ENCODE results near the gene KANSL1.
A peak's percentile ranks its signal among the peaks of the same experiment; 100 is the strongest.

The KANSL1 gene

GRCh38 chr17:46129302-46129701 lies 63.9 kb downstream of the KANSL1 start:
- Histone ChIP-seq H3K27me3 (ENCODE audit: insufficient read depth, poor library complexity, severe bottlenecking) (no peaks in the 10 kb centered on the region), H3K36me3 (ENCODE audit: low read depth) (peaks cover 13% of the 10 kb centered on the region), H3K4me3 (ENCODE audit: severe bottlenecking) (no peak overlapping the region), H3K27ac (ENCODE audit: poor library complexity, severe bottlenecking) (no peak overlapping the region), H3K9me3 (ENCODE audit: severe bottlenecking) (no peaks in the 10 kb centered on the region), H3K4me1 (ENCODE audit: insufficient read depth, poor library complexity, severe bottlenecking) (peaks cover 10% of the 10 kb centered on the region)
- no peak for DNase-seq (ENCODE audit: low spot score)
- TF ChIP-seq CTCF (IDR thresholded peaks at IDR 0.05; ENCODE audit: poor library complexity, severe bottlenecking): no peak
- ATAC-seq (ENCODE audit: low read depth): no peak

GRCh38 chr17:46128453-46128852 lies 64.8 kb downstream of the KANSL1 start:
- H3K27me3 ChIP-seq (ENCODE audit: insufficient read depth, poor library complexity, severe bottlenecking): no peaks in the 10 kb centered on the region
- no peak overlapping the region for H3K27ac ChIP-seq (ENCODE audit: poor library complexity, severe bottlenecking)
- H3K4me1 ChIP-seq (ENCODE audit: insufficient read depth, poor library complexity, severe bottlenecking): peaks cover 10% of the 10 kb centered on the region
- H3K4me3 ChIP-seq (ENCODE audit: severe bottlenecking): no peak overlapping the region
- no peak for TF ChIP-seq CTCF (IDR thresholded peaks at IDR 0.05; ENCODE audit: poor library complexity, severe bottlenecking)
- H3K9me3 ChIP-seq (ENCODE audit: severe bottlenecking): no peaks in the 10 kb centered on the region
- H3K36me3 ChIP-seq (ENCODE audit: low read depth): peaks cover 15% of the 10 kb centered on the region
- ATAC-seq (ENCODE audit: low read depth): no peak
- DNase-seq (ENCODE audit: low spot score): no peak

DNA sequence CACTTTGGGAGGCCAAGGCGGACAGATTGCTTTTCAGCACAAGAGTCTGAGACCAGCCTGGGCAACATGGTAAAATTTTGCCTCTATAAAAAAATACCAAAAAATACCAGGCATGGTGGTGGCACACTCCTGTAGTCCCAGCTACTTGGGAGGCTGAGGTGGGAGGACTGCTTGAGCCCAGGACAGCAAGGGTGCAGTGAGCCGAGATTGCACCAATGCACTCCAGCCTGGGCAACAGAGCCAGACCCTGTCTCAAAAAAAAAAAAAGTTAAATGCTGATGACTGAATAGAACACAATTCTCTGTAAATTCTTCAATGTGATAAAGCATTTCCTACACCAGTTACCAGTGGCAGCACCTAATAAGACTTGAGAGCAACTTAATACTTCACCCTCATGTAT lies 65.7 kb downstream of the KANSL1 start:
- ATAC-seq (ENCODE audit: low read depth): no peak

GRCh38 chr17:46126840-46127239 lies 66.4 kb downstream of the KANSL1 start:
- no peak for ATAC-seq (ENCODE audit: low read depth)
- H3K9me3 ChIP-seq (ENCODE audit: severe bottlenecking): no peaks in the 10 kb centered on the region
- no peak for TF ChIP-seq CTCF (IDR thresholded peaks at IDR 0.05; ENCODE audit: poor library complexity, severe bottlenecking)
- H3K27me3 ChIP-seq (ENCODE audit: insufficient read depth, poor library complexity, severe bottlenecking): no peaks in the 10 kb centered on the region
- H3K4me1 ChIP-seq (ENCODE audit: insufficient read depth, poor library complexity, severe bottlenecking): peaks cover 10% of the 10 kb centered on the region
- no peak overlapping the region for H3K4me3 ChIP-seq (ENCODE audit: severe bottlenecking)
- H3K27ac ChIP-seq (ENCODE audit: poor library complexity, severe bottlenecking): no peak overlapping the region
- H3K36me3 ChIP-seq (ENCODE audit: low read depth): peaks cover 15% of the 10 kb centered on the region
- DNase-seq (ENCODE audit: low spot score): no peak

More for the DNA sequence above, 65.7 kb downstream of the KANSL1 start:
- peaks cover 10% of the 10 kb centered on the region for H3K4me1 ChIP-seq (ENCODE audit: insufficient read depth, poor library complexity, severe bottlenecking)
- no peak for DNase-seq (ENCODE audit: low spot score)
- H3K36me3 ChIP-seq (ENCODE audit: low read depth): peaks cover 15% of the 10 kb centered on the region
- H3K27me3 ChIP-seq (ENCODE audit: insufficient read depth, poor library complexity, severe bottlenecking): no peaks in the 10 kb centered on the region
- H3K27ac ChIP-seq (ENCODE audit: poor library complexity, severe bottlenecking): no peak overlapping the region
- TF ChIP-seq CTCF (IDR thresholded peaks at IDR 0.05; ENCODE audit: poor library complexity, severe bottlenecking): no peak
- no peak overlapping the region for H3K4me3 ChIP-seq (ENCODE audit: severe bottlenecking)
- no peaks in the 10 kb centered on the region for H3K9me3 ChIP-seq (ENCODE audit: severe bottlenecking)

- peak; percentile 43; the same call in 1 of the 3 replicates for ATAC-seq (ENCODE audit: low read depth)
- H3K4me3 ChIP-seq (ENCODE audit: severe bottlenecking): no peak overlapping the region
- no peaks in the 10 kb centered on the region for H3K9me3 ChIP-seq (ENCODE audit: severe bottlenecking)
- TF ChIP-seq CTCF (IDR thresholded peaks at IDR 0.05; ENCODE audit: poor library complexity, severe bottlenecking): no peak
- no peak for DNase-seq (ENCODE audit: low spot score)
- peaks cover 15% of the 10 kb centered on the region for H3K36me3 ChIP-seq (ENCODE audit: low read depth)
- peaks cover 10% of the 10 kb centered on the region for H3K4me1 ChIP-seq (ENCODE audit: insufficient read depth, poor library complexity, severe bottlenecking)
- no peaks in the 10 kb centered on the region for H3K27me3 ChIP-seq (ENCODE audit: insufficient read depth, poor library complexity, severe bottlenecking)
- H3K27ac ChIP-seq (ENCODE audit: poor library complexity, severe bottlenecking): no peak overlapping the region
Observed at GRCh38 chr17:46125831-46126230, 67.4 kb downstream of the KANSL1 start.

Data from RWPE2 (cell line).